CD4-positive, alpha-beta T cell (primary cell): ENCODE data around the gene THPO. TPM values are rescaled to one million over a fixed set of nuclear protein-coding genes. Genes with fewer than 3 reads are reported as not detected.

Experiments
- ATAC-seq: fragments of 200-7000 bp; cut with Tn5 transposase; one replicate; pipeline ENCODE4 v1.10.0; 2022; ENCODE audit warnings: mild to moderate bottlenecking; ENCODE audit not compliant: poor library complexity
- CTCF ChIA-PET: fragments of 350-600 bp; sonication (Branson Sonifier 250); formaldehyde crosslinking; loops from one replicate; lab custom pipeline; 2021; ENCODE audit warnings: antibody characterized with exemption, inconsistent platforms; lab: Charles Lee
- POLR2A ChIA-PET: fragments of 350-600 bp; sonication (Branson Sonifier 250); formaldehyde crosslinking; loops from one replicate; lab custom pipeline; 2021; ENCODE audit warnings: antibody characterized with exemption, inconsistent platforms; lab: Charles Lee
- DNase-seq, 14 experiments: peaks; one replicate each; pipeline ENCODE4 v3.0.0-alpha.2; 2013 to 2020; ENCODE audit warnings: mixed read lengths in 2 of 14
- H3K27ac ChIP-seq, 2 donors: one replicate each; pipeline versions ENCODE4 v1.5.1 to v1.7.0; 2013; ENCODE audit warnings: low read length in 2 of 2, low read depth in 1 of 2, mild to moderate bottlenecking in 1 of 2
- H3K27me3 ChIP-seq, 2 experiments: 1 replicate in 1 of 2; 2 replicates in 1 of 2; pipeline versions ENCODE4 v1.6.1 to v1.7.0; 2013; ENCODE audit warnings: low read length in 2 of 2, control low read depth in 1 of 2, mild to moderate bottlenecking in 1 of 2, moderate library complexity in 1 of 2; ENCODE audit not compliant: insufficient read depth in 2 of 2, control insufficient read depth in 1 of 2
- H3K36me3 ChIP-seq: one replicate; pipeline ENCODE4 v1.6.1; 2013; ENCODE audit warnings: low read length, control low read depth; ENCODE audit not compliant: insufficient read depth
- H3K4me1 ChIP-seq: one replicate; pipeline ENCODE4 v1.6.1; 2013; ENCODE audit warnings: low read length, control low read depth; ENCODE audit not compliant: insufficient read depth
- H3K4me3 ChIP-seq: one replicate; pipeline ENCODE4 v1.5.1; 2013; ENCODE audit warnings: mild to moderate bottlenecking, low read length, moderate library complexity
- H3K9me3 ChIP-seq, 2 experiments: 1 replicate in 1 of 2; 2 replicates in 1 of 2; pipeline versions ENCODE4 v1.6.1 to v1.7.0; 2013; ENCODE audit warnings: low read length in 2 of 2, mild to moderate bottlenecking in 2 of 2, control low read depth in 1 of 2, moderate library complexity in 1 of 2; ENCODE audit not compliant: control insufficient read depth in 1 of 2, insufficient read depth in 1 of 2
- H3K27ac Mint-ChIP-seq: one replicate; pipeline ENCODE4 v1.8.0; 2020; ENCODE audit warnings: mixed read lengths
- H3K27me3 Mint-ChIP-seq: one replicate; pipeline ENCODE4 v1.8.0; 2021; ENCODE audit warnings: mixed read lengths
- H3K36me3 Mint-ChIP-seq: one replicate; pipeline ENCODE4 v1.8.0; 2021; ENCODE audit warnings: low read depth, mixed read lengths
- H3K4me1 Mint-ChIP-seq: one replicate; pipeline ENCODE4 v1.8.0; 2021; ENCODE audit warnings: low read depth, mixed read lengths
- H3K4me3 Mint-ChIP-seq: one replicate; pipeline ENCODE4 v1.8.0; 2020; ENCODE audit warnings: mild to moderate bottlenecking, mixed read lengths
- H3K9me3 Mint-ChIP-seq: one replicate; pipeline ENCODE4 v1.8.0; 2020; ENCODE audit warnings: mixed read lengths
- intact Hi-C, 2 experiments: fragments of 100-400 bp; cut with DNase I in 1 of 2; cut with micrococcal nuclease in 1 of 2; formaldehyde crosslinking; loops; one replicate each; pipeline versions ENCODE4 v1.15.1 to v1.9.0; 2023 to 2025; cut with DNase I, micrococcal nuclease
- total RNA-seq, 174 experiments: library from RNA in 2 of 174; stranded (reverse) in 2 of 174; gene quantifications; one replicate each; pipeline ENCODE4 v1.2.3 and lab custom pipeline; 2021 to 2026
- TF ChIP-seq, protein P1 (sequence below): fragments of 200-600 bp; IDR thresholded peaks from one replicate; pipeline ENCODE4 v1.8.0; 2022; ENCODE audit warnings: antibody characterized with exemption, mild to moderate bottlenecking

The THPO gene
- total RNA-seq, 2 experiments from 2014 or later, result not detected

GRCh38 chr3:184361932-184362667 is 15.9 kb downstream of the THPO start:
- DNase-seq (peak in 11 of 14 experiments; percentile 7 to 60 (median 24)), ATAC-seq (peak; percentile 28)
- CTCF ChIA-PET, result interaction anchor here (0.6 to 2.6 kb wide), 4 partner anchors 9 to 152 kb away, joined by 3 to 8 read pairs (median 4); no protein-coding TSS in a partner anchor
- Mint-ChIP-seq H3K9me3 (no peaks in the 10 kb centered on the region), H3K4me1 (peaks cover 26% of the 10 kb centered on the region), H3K36me3 (peaks cover 39% of the 10 kb centered on the region), H3K4me3 (peak overlapping the region; percentile 93), H3K27ac (peak overlapping the region; percentile 97), H3K27me3 (no peaks in the 10 kb centered on the region)
- Histone ChIP-seq H3K4me3 (peak overlapping the region; percentile 94), H3K27ac (peak overlapping the region; percentile 71 to 80), H3K9me3 (no peaks in the 10 kb centered on the region), H3K4me1 (peaks cover 37% of the 10 kb centered on the region), H3K36me3 (no peaks in the 10 kb centered on the region), H3K27me3 (no peaks in the 10 kb centered on the region)
- intact Hi-C loops, result loop anchor here in 1 of 2 experiments (2.0 to 10.0 kb wide), 5 partner anchors 25 to 467 kb away; partner anchors contain the start of genes ABCF3, ALG3, EEF1AKMT4 and FAM131A
- TF ChIP-seq, protein P1, sequence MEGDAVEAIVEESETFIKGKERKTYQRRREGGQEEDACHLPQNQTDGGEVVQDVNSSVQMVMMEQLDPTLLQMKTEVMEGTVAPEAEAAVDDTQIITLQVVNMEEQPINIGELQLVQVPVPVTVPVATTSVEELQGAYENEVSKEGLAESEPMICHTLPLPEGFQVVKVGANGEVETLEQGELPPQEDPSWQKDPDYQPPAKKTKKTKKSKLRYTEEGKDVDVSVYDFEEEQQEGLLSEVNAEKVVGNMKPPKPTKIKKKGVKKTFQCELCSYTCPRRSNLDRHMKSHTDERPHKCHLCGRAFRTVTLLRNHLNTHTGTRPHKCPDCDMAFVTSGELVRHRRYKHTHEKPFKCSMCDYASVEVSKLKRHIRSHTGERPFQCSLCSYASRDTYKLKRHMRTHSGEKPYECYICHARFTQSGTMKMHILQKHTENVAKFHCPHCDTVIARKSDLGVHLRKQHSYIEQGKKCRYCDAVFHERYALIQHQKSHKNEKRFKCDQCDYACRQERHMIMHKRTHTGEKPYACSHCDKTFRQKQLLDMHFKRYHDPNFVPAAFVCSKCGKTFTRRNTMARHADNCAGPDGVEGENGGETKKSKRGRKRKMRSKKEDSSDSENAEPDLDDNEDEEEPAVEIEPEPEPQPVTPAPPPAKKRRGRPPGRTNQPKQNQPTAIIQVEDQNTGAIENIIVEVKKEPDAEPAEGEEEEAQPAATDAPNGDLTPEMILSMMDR, result no peak
- POLR2A ChIA-PET, result interaction anchor here (0.7 to 1.8 kb wide), 8 partner anchors 9 to 199 kb away, joined by 3 to 6 read pairs (median 4); no protein-coding TSS in a partner anchor

DNA sequence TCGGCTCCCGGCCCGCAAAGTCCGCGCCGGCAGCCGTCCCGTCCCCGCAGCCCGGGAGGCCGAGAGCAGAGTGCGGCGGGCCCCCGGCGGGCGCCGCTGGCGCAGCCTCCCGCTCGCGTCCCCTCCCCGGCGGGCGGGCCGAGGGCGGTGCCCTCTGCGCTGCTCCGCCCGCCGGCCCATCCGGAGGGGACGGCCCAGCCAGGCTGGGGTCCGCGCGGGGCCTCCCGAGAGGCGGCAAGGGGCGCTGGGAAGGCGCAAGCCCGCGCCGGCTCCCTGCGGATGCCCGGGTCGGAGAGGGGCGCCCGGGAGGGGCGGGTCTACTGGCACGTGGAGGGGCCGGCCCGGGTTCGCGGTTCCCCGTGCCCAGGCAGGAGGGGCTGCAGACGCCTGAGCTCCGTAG is 16.5 kb downstream of the THPO start, which contains the start of the genes CLCN2 and POLR2H:
TSS of gene CLCN2 (minus strand) at position 74 of the 400 bp plus-strand sequence. CDS start 126 bp downstream, outside the sequence.
TSS of gene POLR2H (plus strand) at position 179 of the 400 bp plus-strand sequence. CDS start 1,783 bp downstream, outside the sequence.
- peak within 1 kb of the TSS; percentile 94 for H3K4me3 ChIP-seq
- H3K27ac ChIP-seq, result peak within 1 kb of the TSS; percentile 71 to 80
- peak within 1 kb of the TSS; percentile 97 for H3K27ac Mint-ChIP-seq
- H3K36me3 Mint-ChIP-seq, result peaks cover 33% of the 10 kb centered on the region
- H3K4me3 Mint-ChIP-seq, result peak within 1 kb of the TSS; percentile 93
- H3K27me3 Mint-ChIP-seq, result no peaks in the 10 kb centered on the region
- CTCF ChIA-PET, result interaction anchor here (1.2 to 2.6 kb wide), 2 partner anchors 10 to 152 kb away, joined by 3 to 8 read pairs; no protein-coding TSS in a partner anchor
- H3K9me3 ChIP-seq, result no peaks in the 10 kb centered on the region
- peaks cover 37% of the 10 kb centered on the region for H3K4me1 ChIP-seq
- ATAC-seq, result peak; percentile 25
- POLR2A ChIA-PET, result interaction anchor here (0.7 to 1.8 kb wide), 7 partner anchors 10 to 199 kb away, joined by 3 to 6 read pairs (median 3); no protein-coding TSS in a partner anchor
- H3K36me3 ChIP-seq, result no peaks in the 10 kb centered on the region
- H3K9me3 Mint-ChIP-seq, result no peaks in the 10 kb centered on the region
- TF ChIP-seq, protein P1, result no peak
- H3K27me3 ChIP-seq, result no peaks in the 10 kb centered on the region
- intact Hi-C loops, result loop anchor here in 1 of 2 experiments (2.0 to 10.0 kb wide), 4 partner anchors 25 to 467 kb away; partner anchors contain the start of genes ABCF3, ALG3, EEF1AKMT4 and FAM131A
- DNase-seq, result peak in 10 of 14 experiments; percentile 20 to 64 (median 36)
- H3K4me1 Mint-ChIP-seq, result peaks cover 26% of the 10 kb centered on the region

GRCh38 chr3:184360929-184361531 is 17.0 kb downstream of the THPO start:
- no peaks in the 10 kb centered on the region for H3K9me3 ChIP-seq
- no peaks in the 10 kb centered on the region for H3K27me3 Mint-ChIP-seq
- ATAC-seq, result no peak
- H3K4me1 ChIP-seq, result peaks cover 37% of the 10 kb centered on the region
- CTCF ChIA-PET, result interaction anchor here (1.2 to 1.4 kb wide), 2 partner anchors 11 to 153 kb away, joined by 3 read pairs; no protein-coding TSS in a partner anchor
- no peak overlapping the region for H3K27ac Mint-ChIP-seq
- POLR2A ChIA-PET, result interaction anchor here (1.0 to 1.8 kb wide), 5 partner anchors 10 to 196 kb away, joined by 3 to 6 read pairs (median 5); no protein-coding TSS in a partner anchor
- intact Hi-C loops, result loop anchor here in 1 of 2 experiments (2.0 to 10.0 kb wide), 4 partner anchors 24 to 466 kb away; partner anchors contain the start of genes ABCF3, ALG3, EEF1AKMT4 and FAM131A
- peaks cover 26% of the 10 kb centered on the region for H3K4me1 Mint-ChIP-seq
- no peak overlapping the region for H3K27ac ChIP-seq
- TF ChIP-seq, protein P1, result no peak
- peaks cover 28% of the 10 kb centered on the region for H3K36me3 Mint-ChIP-seq
- H3K9me3 Mint-ChIP-seq, result no peaks in the 10 kb centered on the region
- H3K4me3 ChIP-seq, result peak overlapping the region; percentile 61
- peak overlapping the region; percentile 72 for H3K4me3 Mint-ChIP-seq
- DNase-seq, result no peak
- H3K36me3 ChIP-seq, result no peaks in the 10 kb centered on the region
- no peaks in the 10 kb centered on the region for H3K27me3 ChIP-seq
